Ishikawa (cell line): ENCODE measurements around the gene OR51F2.

ENCODE experiments used
- CEBPB ChIP-seq: IDR thresholded peaks from 2 replicates; pipeline ENCODE4 v1.6.1; 2012
- EGR1 ChIP-seq: IDR thresholded peaks from 2 replicates; pipeline ENCODE4 v1.6.1; 2012
- EP300 ChIP-seq: IDR thresholded peaks from 2 replicates; pipeline ENCODE4 v1.6.1; 2012; ENCODE audit warnings: borderline replicate concordance
- FOXM1 ChIP-seq: IDR thresholded peaks from 2 replicates; pipeline ENCODE4 v1.6.1; 2012; ENCODE audit warnings: low read depth, borderline replicate concordance
- NFIC ChIP-seq: IDR thresholded peaks from 2 replicates; pipeline ENCODE4 v1.6.1; 2012
- RAD21 ChIP-seq: IDR thresholded peaks from 2 replicates; pipeline ENCODE4 v1.6.1; 2012; ENCODE audit warnings: low read depth
- TAF1 ChIP-seq: IDR thresholded peaks from 2 replicates; pipeline ENCODE4 v1.6.1; 2012; ENCODE audit warnings: low read depth, mild to moderate bottlenecking
- TCF12 ChIP-seq: IDR thresholded peaks from 2 replicates; pipeline ENCODE4 v1.6.1; 2012; ENCODE audit warnings: low read depth
- TEAD4 ChIP-seq: IDR thresholded peaks from 2 replicates; pipeline ENCODE4 v1.6.1; 2012
- ZBTB7A ChIP-seq: IDR thresholded peaks from 2 replicates; pipeline ENCODE4 v1.6.1; 2012; ENCODE audit warnings: low read depth
- TF ChIP-seq, protein P1 (sequence below): IDR thresholded peaks from 2 replicates; pipeline ENCODE4 v1.6.1; 2012
- TF ChIP-seq, protein P2 (sequence below): IDR thresholded peaks from 2 replicates; pipeline ENCODE4 v1.6.1; 2012; ENCODE audit warnings: low read depth, mild to moderate bottlenecking
- TF ChIP-seq, protein P3 (sequence below): IDR thresholded peaks from 2 replicates; pipeline ENCODE4 v1.6.1; 2012

OR51F2 gene

DNA sequence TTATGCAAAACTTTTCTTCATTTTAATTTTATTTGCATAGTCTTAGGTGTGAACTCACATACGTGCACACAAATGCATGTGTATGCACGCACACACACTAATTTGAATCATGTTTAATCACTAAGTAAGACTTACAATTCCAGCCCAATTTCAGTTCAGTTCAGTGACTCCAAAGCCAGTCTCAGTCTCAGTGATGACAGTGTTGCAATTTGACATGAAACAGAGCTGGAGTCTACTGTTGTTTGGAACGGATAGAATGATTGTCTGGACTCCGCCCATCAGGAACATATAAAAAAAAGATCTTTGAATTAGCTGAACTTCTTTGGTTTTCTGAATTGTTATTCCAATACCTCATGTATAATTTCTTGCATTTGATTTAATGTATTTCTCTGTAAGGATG is 42.8 kb downstream of the OR51F2 start:
- no peak for TF ChIP-seq TCF12
- TF ChIP-seq, protein P1, sequence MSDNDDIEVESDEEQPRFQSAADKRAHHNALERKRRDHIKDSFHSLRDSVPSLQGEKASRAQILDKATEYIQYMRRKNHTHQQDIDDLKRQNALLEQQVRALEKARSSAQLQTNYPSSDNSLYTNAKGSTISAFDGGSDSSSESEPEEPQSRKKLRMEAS, result no peak
- TF ChIP-seq EP300, result no peak
- TF ChIP-seq, protein P2, sequence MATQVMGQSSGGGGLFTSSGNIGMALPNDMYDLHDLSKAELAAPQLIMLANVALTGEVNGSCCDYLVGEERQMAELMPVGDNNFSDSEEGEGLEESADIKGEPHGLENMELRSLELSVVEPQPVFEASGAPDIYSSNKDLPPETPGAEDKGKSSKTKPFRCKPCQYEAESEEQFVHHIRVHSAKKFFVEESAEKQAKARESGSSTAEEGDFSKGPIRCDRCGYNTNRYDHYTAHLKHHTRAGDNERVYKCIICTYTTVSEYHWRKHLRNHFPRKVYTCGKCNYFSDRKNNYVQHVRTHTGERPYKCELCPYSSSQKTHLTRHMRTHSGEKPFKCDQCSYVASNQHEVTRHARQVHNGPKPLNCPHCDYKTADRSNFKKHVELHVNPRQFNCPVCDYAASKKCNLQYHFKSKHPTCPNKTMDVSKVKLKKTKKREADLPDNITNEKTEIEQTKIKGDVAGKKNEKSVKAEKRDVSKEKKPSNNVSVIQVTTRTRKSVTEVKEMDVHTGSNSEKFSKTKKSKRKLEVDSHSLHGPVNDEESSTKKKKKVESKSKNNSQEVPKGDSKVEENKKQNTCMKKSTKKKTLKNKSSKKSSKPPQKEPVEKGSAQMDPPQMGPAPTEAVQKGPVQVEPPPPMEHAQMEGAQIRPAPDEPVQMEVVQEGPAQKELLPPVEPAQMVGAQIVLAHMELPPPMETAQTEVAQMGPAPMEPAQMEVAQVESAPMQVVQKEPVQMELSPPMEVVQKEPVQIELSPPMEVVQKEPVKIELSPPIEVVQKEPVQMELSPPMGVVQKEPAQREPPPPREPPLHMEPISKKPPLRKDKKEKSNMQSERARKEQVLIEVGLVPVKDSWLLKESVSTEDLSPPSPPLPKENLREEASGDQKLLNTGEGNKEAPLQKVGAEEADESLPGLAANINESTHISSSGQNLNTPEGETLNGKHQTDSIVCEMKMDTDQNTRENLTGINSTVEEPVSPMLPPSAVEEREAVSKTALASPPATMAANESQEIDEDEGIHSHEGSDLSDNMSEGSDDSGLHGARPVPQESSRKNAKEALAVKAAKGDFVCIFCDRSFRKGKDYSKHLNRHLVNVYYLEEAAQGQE, result no peak
- TF ChIP-seq EGR1, result no peak
- no peak for TF ChIP-seq CEBPB
- TF ChIP-seq, protein P3, sequence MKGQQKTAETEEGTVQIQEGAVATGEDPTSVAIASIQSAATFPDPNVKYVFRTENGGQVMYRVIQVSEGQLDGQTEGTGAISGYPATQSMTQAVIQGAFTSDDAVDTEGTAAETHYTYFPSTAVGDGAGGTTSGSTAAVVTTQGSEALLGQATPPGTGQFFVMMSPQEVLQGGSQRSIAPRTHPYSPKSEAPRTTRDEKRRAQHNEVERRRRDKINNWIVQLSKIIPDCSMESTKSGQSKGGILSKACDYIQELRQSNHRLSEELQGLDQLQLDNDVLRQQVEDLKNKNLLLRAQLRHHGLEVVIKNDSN, result no peak
- TF ChIP-seq RAD21, result no peak
- no peak for TF ChIP-seq FOXM1
- TF ChIP-seq ZBTB7A, result no peak
- TF ChIP-seq TAF1, result no peak

DNA sequence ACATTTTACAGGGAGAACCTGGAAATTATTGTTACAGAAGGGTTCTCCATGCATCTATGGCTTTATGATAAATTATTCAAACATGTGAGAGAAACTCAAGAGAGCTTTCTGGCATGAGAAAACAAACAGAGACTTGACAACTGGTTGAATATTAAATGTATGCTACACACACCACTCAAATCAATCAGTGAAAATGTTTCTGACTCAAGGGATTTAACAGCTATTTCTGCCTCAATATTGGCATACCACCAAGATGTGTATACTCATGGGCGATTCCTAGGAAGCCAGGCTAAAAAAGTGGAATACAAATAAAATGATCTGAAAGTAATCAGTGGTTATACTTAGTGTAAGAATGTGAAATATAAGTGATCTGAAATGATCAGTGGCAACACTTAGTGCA is 44.7 kb downstream of the OR51F2 start:
- TF ChIP-seq, protein P1, result no peak
- TF ChIP-seq, protein P3, result no peak
- no peak for TF ChIP-seq NFIC
- TF ChIP-seq TAF1, result no peak
- no peak for TF ChIP-seq FOXM1
- TF ChIP-seq TEAD4, result no peak
